AG04449 (cell line): ENCODE data around the gene ZNF81.

Experiments
- CTCF ChIA-PET: fragments of 350-600 bp; formaldehyde crosslinking; extraction: SDS; loops from one replicate; lab custom pipeline; 2021; ENCODE audit warnings: antibody characterized with exemption; lab: Yijun Ruan, JAX
- POLR2A ChIA-PET: fragments of 400-600, 350-600 bp; formaldehyde crosslinking; extraction: SDS; loops from one replicate; lab custom pipeline; 2020; ENCODE audit warnings: antibody characterized with exemption, inconsistent platforms; lab: Yijun Ruan, JAX
- DNase-seq: peaks from one replicate; pipeline ENCODE4 v3.0.0-alpha.2; 2010; ENCODE audit warnings: low read depth, low spot score
- H3K4me3 ChIP-seq: 2 replicates; pipeline ENCODE4 v1.5.1; 2011; ENCODE audit warnings: low read depth, mild to moderate bottlenecking, control low read depth, low read length
- CTCF ChIP-seq: IDR thresholded peaks from one replicate; pipeline ENCODE4 v1.5.1; 2011; ENCODE audit warnings: mild to moderate bottlenecking, moderate library complexity, low read length, control low read depth, inconsistent platforms; ENCODE audit not compliant: insufficient read depth; ENCODE audit errors: missing control alignments

ZNF81 gene

GRCh38 chrX:47815901-47816845, 20.5 kb upstream of the ZNF81 start:
- ChIA-PET CTCF (no interaction called here), POLR2A (no interaction called here)
- H3K4me3 ChIP-seq, result no peak overlapping the region
- DNase-seq, result no peak
- TF ChIP-seq CTCF, result no peak

- no peak for TF ChIP-seq CTCF
- H3K4me3 ChIP-seq, result no peak overlapping the region
- CTCF ChIA-PET, result no interaction called here
- POLR2A ChIA-PET, result no interaction called here
- DNase-seq, result no peak
Observed at GRCh38 chrX:47817421-47817820, 19.3 kb upstream of the ZNF81 start.

GRCh38 chrX:47817897-47818296, 18.8 kb upstream of the ZNF81 start:
- CTCF ChIA-PET, result no interaction called here
- DNase-seq, result no peak
- no peak overlapping the region for H3K4me3 ChIP-seq
- POLR2A ChIA-PET, result no interaction called here
- TF ChIP-seq CTCF, result no peak

GRCh38 chrX:47828984-47829383, 7.7 kb upstream of the ZNF81 start:
- no peak for DNase-seq
- POLR2A ChIA-PET, result no interaction called here
- H3K4me3 ChIP-seq, result no peak overlapping the region
- no peak for TF ChIP-seq CTCF
- CTCF ChIA-PET, result no interaction called here

GRCh38 chrX:47831788-47832187, 4.9 kb upstream of the ZNF81 start:
- CTCF ChIA-PET, result interaction anchor here (0.6 to 2.4 kb wide), 4 partner anchors 9 to 195 kb away, joined by 3 to 17 read pairs (median 4); no protein-coding TSS in a partner anchor
- H3K4me3 ChIP-seq, result no peak overlapping the region
- POLR2A ChIA-PET, result no interaction called here
- peak; percentile 48 for TF ChIP-seq CTCF
- DNase-seq, result no peak

- H3K4me3 ChIP-seq, result no peak overlapping the region
- TF ChIP-seq CTCF, result no peak
- ChIA-PET CTCF (no interaction called here), POLR2A (no interaction called here)
- no peak for DNase-seq
Observed at GRCh38 chrX:47838361-47838760, 1.7 kb downstream of the ZNF81 start.
